Measurements from ENCODE around the gene MYL11.

DNA sequence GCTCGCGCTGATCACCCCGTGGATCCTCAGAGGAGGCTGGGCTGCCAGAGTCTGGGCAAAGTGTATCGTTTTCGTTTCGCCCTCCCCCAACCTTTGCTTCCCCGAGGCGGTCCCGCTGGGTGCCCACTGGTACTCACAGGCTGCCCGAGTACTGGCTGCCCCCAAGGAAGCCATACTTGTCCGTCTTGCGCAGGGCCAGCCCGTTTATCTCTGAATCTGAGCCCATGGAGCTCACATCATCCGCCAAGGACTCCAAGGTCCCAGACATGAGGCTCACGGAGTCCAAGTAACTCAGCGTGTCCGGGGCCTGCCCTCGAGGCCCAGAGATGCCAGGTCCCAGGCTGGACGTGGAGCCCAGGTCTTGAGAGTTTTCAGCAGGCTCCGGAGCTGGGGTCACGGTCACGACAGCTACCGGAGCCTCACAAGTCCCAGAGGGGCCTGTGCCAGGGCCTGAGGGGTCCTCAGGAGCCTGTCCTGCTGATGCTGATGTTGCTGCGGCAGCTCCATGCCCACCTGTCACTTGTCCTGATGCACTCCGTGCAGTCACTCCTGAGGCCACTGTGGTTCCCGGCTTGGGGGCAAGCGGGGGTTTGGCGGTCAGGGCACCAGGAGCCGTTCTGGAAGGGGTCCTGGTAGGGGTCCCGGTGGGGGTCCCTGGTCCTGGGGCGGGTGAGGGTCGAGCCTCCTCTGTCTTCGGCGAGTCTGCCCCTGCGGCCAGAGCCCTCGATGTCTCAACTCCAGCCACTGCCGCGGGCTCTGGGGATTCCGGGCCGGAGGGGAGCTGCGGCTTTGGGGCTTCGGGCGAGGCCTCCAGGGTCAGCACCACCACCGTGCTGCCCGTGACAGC, 5.3 kb upstream of the MYL11 start:
- TF ChIP-seq, protein P1, sequence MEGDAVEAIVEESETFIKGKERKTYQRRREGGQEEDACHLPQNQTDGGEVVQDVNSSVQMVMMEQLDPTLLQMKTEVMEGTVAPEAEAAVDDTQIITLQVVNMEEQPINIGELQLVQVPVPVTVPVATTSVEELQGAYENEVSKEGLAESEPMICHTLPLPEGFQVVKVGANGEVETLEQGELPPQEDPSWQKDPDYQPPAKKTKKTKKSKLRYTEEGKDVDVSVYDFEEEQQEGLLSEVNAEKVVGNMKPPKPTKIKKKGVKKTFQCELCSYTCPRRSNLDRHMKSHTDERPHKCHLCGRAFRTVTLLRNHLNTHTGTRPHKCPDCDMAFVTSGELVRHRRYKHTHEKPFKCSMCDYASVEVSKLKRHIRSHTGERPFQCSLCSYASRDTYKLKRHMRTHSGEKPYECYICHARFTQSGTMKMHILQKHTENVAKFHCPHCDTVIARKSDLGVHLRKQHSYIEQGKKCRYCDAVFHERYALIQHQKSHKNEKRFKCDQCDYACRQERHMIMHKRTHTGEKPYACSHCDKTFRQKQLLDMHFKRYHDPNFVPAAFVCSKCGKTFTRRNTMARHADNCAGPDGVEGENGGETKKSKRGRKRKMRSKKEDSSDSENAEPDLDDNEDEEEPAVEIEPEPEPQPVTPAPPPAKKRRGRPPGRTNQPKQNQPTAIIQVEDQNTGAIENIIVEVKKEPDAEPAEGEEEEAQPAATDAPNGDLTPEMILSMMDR (IDR thresholded peaks at IDR 0.05; ENCODE audit: low read depth, low read length, missing input control): no peak
- TF ChIP-seq RAD21 (IDR thresholded peaks at IDR 0.05): no peak
- TF ChIP-seq HNF4G (IDR thresholded peaks at IDR 0.05): no peak
- no peak for TF ChIP-seq SP1 (IDR thresholded peaks at IDR 0.05)

All from liver (tissue), 3 donors.